B cell (primary cell): ENCODE results near the gene CBX7. TPM values are rescaled to one million over a fixed set of nuclear protein-coding genes. Genes with fewer than 3 reads are reported as not detected.

Experiments used
- ATAC-seq: fragments of 200-7000 bp; cut with Tn5 transposase; one replicate; pipeline ENCODE4 v1.10.0; 2021; ENCODE audit warnings: low read depth, mild to moderate bottlenecking, moderate number of reproducible peaks, moderate library complexity
- CTCF ChIA-PET: fragments of 350-600 bp; sonication (Branson Sonifier 250); formaldehyde crosslinking; loops from one replicate; lab custom pipeline; 2021; ENCODE audit warnings: antibody characterized with exemption, inconsistent platforms; lab: Charles Lee
- POLR2A ChIA-PET: fragments of 350-600 bp; sonication (Branson Sonifier 250); formaldehyde crosslinking; loops from one replicate; lab custom pipeline; 2021; ENCODE audit warnings: antibody characterized with exemption; lab: Charles Lee
- DNase-seq: peaks from one replicate; pipeline ENCODE4 v3.0.0; 2013
- H2AFZ ChIP-seq: 2 replicates; pipeline ENCODE4 v1.6.1; 2012; ENCODE audit warnings: mild to moderate bottlenecking, low read depth, low read length; ENCODE audit not compliant: insufficient read depth, poor library complexity, severe bottlenecking
- H3K27ac ChIP-seq, 2 donors: 1 replicate in 1 of 2; 2 replicates in 1 of 2; pipeline ENCODE4 v1.5.1; 2012 to 2013; ENCODE audit warnings: low read length in 2 of 2, mild to moderate bottlenecking in 2 of 2, moderate library complexity in 1 of 2
- H3K27me3 ChIP-seq, 4 experiments: fragments of 200-600 bp in 1 of 4; sonication (generic) in 1 of 4; replicated peaks in 1 of 4; 1 replicate in 2 of 4; 2 replicates in 2 of 4; pipeline versions ENCODE4 v1.6.1 to v1.7.0; 2013 to 2016; ENCODE audit warnings: low read length in 3 of 4, mild to moderate bottlenecking in 2 of 4, mixed read lengths in 1 of 4, moderate library complexity in 1 of 4; ENCODE audit not compliant: insufficient read depth in 4 of 4, control insufficient read depth in 3 of 4; ENCODE audit errors: control extremely low read depth in 1 of 4
- H3K36me3 ChIP-seq, 2 experiments: replicated peaks in 1 of 2; 1 replicate in 1 of 2; 2 replicates in 1 of 2; pipeline versions ENCODE4 v1.6.1 to v1.7.1; 2013; ENCODE audit warnings: low read length in 1 of 2; ENCODE audit not compliant: insufficient read depth in 2 of 2, control insufficient read depth in 1 of 2; ENCODE audit errors: control extremely low read depth in 1 of 2, extremely low read depth in 1 of 2
- H3K4me1 ChIP-seq, 2 donors: fragments of 200-600 bp in 1 of 2; sonication (generic) in 1 of 2; 1 replicate in 1 of 2; 2 replicates in 1 of 2; pipeline versions ENCODE4 v1.5.1 to v1.6.1; 2013 to 2017; ENCODE audit warnings: low read length in 2 of 2; ENCODE audit not compliant: control insufficient read depth in 2 of 2, insufficient read depth in 2 of 2
- H3K4me2 ChIP-seq: replicated peaks from 2 replicates; pipeline ENCODE3; 2012; ENCODE audit warnings: mild to moderate bottlenecking, low read depth, low read length; ENCODE audit not compliant: poor library complexity, severe bottlenecking
- H3K4me3 ChIP-seq, 5 experiments: fragments of 200-600 bp in 1 of 5; sonication (generic) in 1 of 5; 1 replicate in 3 of 5; 2 replicates in 2 of 5; pipeline versions ENCODE4 v1.5.1 to v1.7.0; 2011 to 2016; ENCODE audit warnings: low read length in 4 of 5, mild to moderate bottlenecking in 4 of 5, low read depth in 2 of 5, control low read depth in 1 of 5, moderate library complexity in 1 of 5; ENCODE audit not compliant: insufficient read depth in 1 of 5; ENCODE audit errors: control extremely low read depth in 1 of 5, extremely low read depth in 1 of 5
- H3K79me2 ChIP-seq: fragments of 200-600 bp; sonication (generic); one replicate; pipeline ENCODE4 v1.6.0; 2016; ENCODE audit warnings: low read length; ENCODE audit not compliant: control insufficient read depth, insufficient read depth
- H3K9ac ChIP-seq: fragments of 200-600 bp; sonication (generic); 2 replicates; pipeline ENCODE4 v1.6.1; 2017; ENCODE audit warnings: mild to moderate bottlenecking, low read length, moderate library complexity
- H3K9me3 ChIP-seq, 3 donors: one replicate each; pipeline versions ENCODE4 v1.6.1 to v1.7.1; 2013; ENCODE audit warnings: low read length in 2 of 3; ENCODE audit not compliant: control insufficient read depth in 2 of 3, insufficient read depth in 1 of 3; ENCODE audit errors: control extremely low read depth in 1 of 3
- H4K20me1 ChIP-seq: 2 replicates; pipeline ENCODE4 v1.6.0; 2012; ENCODE audit warnings: mild to moderate bottlenecking, low read length; ENCODE audit not compliant: insufficient read depth, control insufficient read depth, poor library complexity, severe bottlenecking
- H3K27ac Mint-ChIP-seq: one replicate; pipeline ENCODE4 v1.8.0; 2021; ENCODE audit warnings: mixed read lengths
- H3K27me3 Mint-ChIP-seq: one replicate; pipeline ENCODE4 v1.8.0; 2021; ENCODE audit warnings: mixed read lengths
- H3K4me1 Mint-ChIP-seq: one replicate; pipeline ENCODE4 v1.8.0; 2021; ENCODE audit warnings: mixed read lengths
- H3K4me3 Mint-ChIP-seq: one replicate; pipeline ENCODE4 v1.8.0; 2021; ENCODE audit warnings: mixed read lengths
- H3K9me3 Mint-ChIP-seq: one replicate; pipeline ENCODE4 v1.8.0; 2022; ENCODE audit warnings: mixed read lengths; ENCODE audit not compliant: insufficient read depth
- EZH2 ChIP-seq: IDR thresholded peaks from 2 replicates; pipeline ENCODE4 v1.6.1; 2012; ENCODE audit warnings: borderline replicate concordance, low read depth, mild to moderate bottlenecking, moderate library complexity, low read length; ENCODE audit not compliant: insufficient read depth, poor library complexity, severe bottlenecking
- WGBS: methylation state at CpG from one replicate; pipeline ENCODE4 v1.1.5; 2013; ENCODE audit warnings: missing lambda C conversion rate; ENCODE audit not compliant: insufficient coverage; 5-methylcytosine and 5-hydroxymethylcytosine counted together
- intact Hi-C: fragments of 100-400 bp; cut with micrococcal nuclease; formaldehyde crosslinking; loops from one replicate; pipeline ENCODE4 v1.10.0; 2022
- polyA plus RNA-seq: library from polyadenylated mRNA; depleted of rRNA; stranded (reverse); fragments of >200 nt; gene quantifications from 2 replicates; pipeline ENCODE4 v1.2.3, GENCODE V29; 2012
- total RNA-seq, 2 donors: library from RNA; stranded (reverse); fragments of 120-200 nt in 1 of 2; gene quantifications; 1 replicate in 1 of 2; 2 replicates in 1 of 2; pipeline versions ENCODE4 v1.2.3 to v1.2.4, GENCODE V29; 2013 to 2022
- TF ChIP-seq, protein P1 (sequence below): fragments of 200-600 bp; IDR thresholded peaks from one replicate; pipeline ENCODE4 v1.8.0; 2022; ENCODE audit warnings: antibody characterized with exemption, mild to moderate bottlenecking

CBX7 gene
- total and polyA plus RNA-seq, 2 donors (not counting 1 experiment from before 2014, with no cell fraction given) = 83.6 to 141 TPM

DNA sequence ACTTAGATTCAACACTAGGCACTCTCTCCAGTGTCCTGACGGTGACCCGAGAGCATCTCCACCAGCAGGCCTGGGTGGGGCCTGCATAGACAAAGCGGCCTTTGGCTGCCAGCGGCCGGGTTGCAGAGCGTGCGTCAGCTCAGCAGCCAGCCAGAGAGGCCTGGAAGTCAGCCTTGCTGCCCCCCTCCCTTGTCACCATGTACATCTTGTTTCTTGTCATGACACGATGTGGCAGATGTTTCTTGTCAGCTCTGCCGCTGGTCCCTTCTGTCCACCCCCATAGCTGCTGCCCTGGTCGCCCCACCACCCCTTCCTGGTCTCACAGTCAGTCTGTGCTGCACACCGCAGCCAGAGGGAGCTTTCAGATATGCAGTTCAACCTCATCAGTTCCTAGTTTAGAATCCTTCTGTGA, 33.1 kb upstream of the CBX7 start:
- Histone ChIP-seq H3K4me2 (no peak overlapping the region), H3K9me3 (peaks cover 0 to 25% (median 0%) of the 10 kb centered on the region in 3 donors), H2AFZ (no peak overlapping the region), H3K79me2 (no peaks in the 10 kb centered on the region), H4K20me1 (no peaks in the 10 kb centered on the region), H3K9ac (no peak overlapping the region), H3K27ac (no peak overlapping the region), H3K27me3 (peaks cover 0 to 17% (median 0%) of the 10 kb centered on the region in 4 experiments), H3K4me3 (no peak overlapping the region), H3K4me1 (no peaks in the 10 kb centered on the region), H3K36me3 (no peaks in the 10 kb centered on the region)
- intact Hi-C loops = no loop called here
- Mint-ChIP-seq H3K4me1 (no peaks in the 10 kb centered on the region), H3K27ac (no peak overlapping the region), H3K9me3 (peaks cover 2% of the 10 kb centered on the region), H3K4me3 (no peak overlapping the region), H3K27me3 (peaks cover 26% of the 10 kb centered on the region)
- CTCF ChIA-PET = no interaction called here
- ATAC-seq (no peak), DNase-seq (no peak)
- WGBS = 89% methylated on average over 11 of the region's 11 CpGs
- POLR2A ChIA-PET = no interaction called here
- TF ChIP-seq, protein P1, sequence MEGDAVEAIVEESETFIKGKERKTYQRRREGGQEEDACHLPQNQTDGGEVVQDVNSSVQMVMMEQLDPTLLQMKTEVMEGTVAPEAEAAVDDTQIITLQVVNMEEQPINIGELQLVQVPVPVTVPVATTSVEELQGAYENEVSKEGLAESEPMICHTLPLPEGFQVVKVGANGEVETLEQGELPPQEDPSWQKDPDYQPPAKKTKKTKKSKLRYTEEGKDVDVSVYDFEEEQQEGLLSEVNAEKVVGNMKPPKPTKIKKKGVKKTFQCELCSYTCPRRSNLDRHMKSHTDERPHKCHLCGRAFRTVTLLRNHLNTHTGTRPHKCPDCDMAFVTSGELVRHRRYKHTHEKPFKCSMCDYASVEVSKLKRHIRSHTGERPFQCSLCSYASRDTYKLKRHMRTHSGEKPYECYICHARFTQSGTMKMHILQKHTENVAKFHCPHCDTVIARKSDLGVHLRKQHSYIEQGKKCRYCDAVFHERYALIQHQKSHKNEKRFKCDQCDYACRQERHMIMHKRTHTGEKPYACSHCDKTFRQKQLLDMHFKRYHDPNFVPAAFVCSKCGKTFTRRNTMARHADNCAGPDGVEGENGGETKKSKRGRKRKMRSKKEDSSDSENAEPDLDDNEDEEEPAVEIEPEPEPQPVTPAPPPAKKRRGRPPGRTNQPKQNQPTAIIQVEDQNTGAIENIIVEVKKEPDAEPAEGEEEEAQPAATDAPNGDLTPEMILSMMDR = no peak
- no peak for TF ChIP-seq EZH2

DNA sequence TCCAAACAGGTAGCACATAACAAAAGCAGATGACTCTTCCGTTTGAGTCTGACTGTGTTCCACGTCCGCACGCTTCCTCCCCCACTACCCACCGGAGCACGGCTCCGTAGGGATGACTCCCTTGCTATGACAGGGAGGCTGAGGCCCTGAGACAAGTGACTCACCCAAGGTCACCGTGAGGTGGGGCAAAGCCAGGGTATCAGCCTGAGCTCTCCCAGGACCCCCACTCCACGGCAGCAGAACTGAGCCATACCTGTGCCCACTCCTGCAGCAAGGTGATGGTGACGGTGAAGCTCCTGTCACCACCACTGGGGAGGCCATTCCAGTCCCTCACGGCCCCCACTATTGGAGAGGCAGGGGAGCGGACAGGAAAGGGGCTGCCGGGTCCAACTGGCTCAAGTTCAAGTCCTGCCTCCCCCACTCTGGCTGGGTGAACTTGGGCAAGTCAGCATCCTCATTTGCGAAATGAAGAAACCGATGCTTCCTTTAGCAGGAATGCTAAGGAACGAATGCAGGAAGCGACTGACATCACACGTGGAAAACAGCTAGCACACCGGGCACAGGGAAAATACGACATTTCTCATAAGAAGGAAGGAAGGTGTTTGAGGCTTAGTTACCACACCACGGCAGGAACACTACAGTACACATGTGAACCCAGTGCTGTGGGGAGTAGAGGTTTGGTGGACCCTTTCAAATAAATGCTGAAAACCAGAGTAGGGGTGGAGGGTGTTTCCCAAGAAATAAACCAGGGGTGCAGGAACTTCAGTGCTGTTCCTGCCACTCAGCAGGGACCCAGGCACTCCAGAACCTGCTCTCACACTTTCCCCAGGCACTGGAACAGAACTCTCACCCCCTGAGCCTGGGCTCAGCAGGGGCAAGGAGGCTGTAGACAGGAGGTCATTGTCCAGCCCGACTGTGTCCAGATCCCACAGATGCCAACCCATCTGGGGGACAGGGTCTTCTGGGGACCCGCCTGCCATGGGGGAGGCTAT, 32.4 kb upstream of the CBX7 start:
- POLR2A ChIA-PET = no interaction called here
- H3K79me2 ChIP-seq = no peaks in the 10 kb centered on the region
- no peak overlapping the region for H3K4me3 ChIP-seq
- CTCF ChIA-PET = no interaction called here
- H3K9ac ChIP-seq = no peak overlapping the region
- no peak overlapping the region for H3K4me2 ChIP-seq
- Mint-ChIP-seq H3K27ac (no peak overlapping the region), H3K4me1 (no peaks in the 10 kb centered on the region), H3K4me3 (no peak overlapping the region), H3K27me3 (peaks cover 25% of the 10 kb centered on the region), H3K9me3 (peaks cover 2% of the 10 kb centered on the region)
- no peak overlapping the region for H2AFZ ChIP-seq
- TF ChIP-seq, protein P1 = no peak
- TF ChIP-seq EZH2 = no peak
- no peaks in the 10 kb centered on the region for H3K4me1 ChIP-seq
- DNase-seq = no peak
- ATAC-seq = no peak
- intact Hi-C loops = no loop called here
- peaks cover 0 to 17% (median 0%) of the 10 kb centered on the region in 4 experiments for H3K27me3 ChIP-seq
- H3K36me3 ChIP-seq = no peaks in the 10 kb centered on the region
- no peak overlapping the region for H3K27ac ChIP-seq
- WGBS = 70% methylated on average over 20 of the region's 23 CpGs
- no peaks in the 10 kb centered on the region for H4K20me1 ChIP-seq
- peaks cover 0 to 25% (median 0%) of the 10 kb centered on the region in 3 donors for H3K9me3 ChIP-seq
